Neural crest cell (in vitro differentiated cells): ENCODE measurements around the gene TBCD. TPM values are rescaled to one million over a fixed set of nuclear protein-coding genes. Genes with fewer than 3 reads are reported as not detected.

ENCODE experiments used
- DNase-seq: peaks from one replicate; pipeline ENCODE4 v3.0.0; 2021; ENCODE audit warnings: low read depth, mixed read lengths, low spot score
- H3K27ac Mint-ChIP-seq: one replicate; pipeline ENCODE4 v1.8.0; 2021; ENCODE audit warnings: mild to moderate bottlenecking, mixed read lengths; ENCODE audit not compliant: unreplicated experiment
- H3K27me3 Mint-ChIP-seq: 2 replicates; pipeline ENCODE4 v1.8.0; 2021; ENCODE audit warnings: low read depth, mild to moderate bottlenecking, mixed read lengths
- H3K36me3 Mint-ChIP-seq: 2 replicates; pipeline ENCODE4 v1.8.0; 2021; ENCODE audit warnings: low read depth, mild to moderate bottlenecking, mixed read lengths
- H3K4me1 Mint-ChIP-seq: 2 replicates; pipeline ENCODE4 v1.8.0; 2021; ENCODE audit warnings: mixed read lengths
- H3K4me3 Mint-ChIP-seq: one replicate; pipeline ENCODE4 v1.8.0; 2021; ENCODE audit warnings: mild to moderate bottlenecking, mixed read lengths
- H3K9me3 Mint-ChIP-seq: 2 replicates; pipeline ENCODE4 v1.8.0; 2021; ENCODE audit warnings: mixed read lengths
- CTCF ChIP-seq: fragments of 200-600 bp; sonication (generic); conservative IDR thresholded peaks from 2 replicates; pipeline ENCODE4 v1.5.0; 2021; ENCODE audit warnings: antibody characterized with exemption, mild to moderate bottlenecking
- total RNA-seq: library from RNA; stranded (reverse); gene quantifications from 2 replicates; pipeline ENCODE4 v1.2.1, GENCODE V29; 2021

TBCD gene
- total RNA-seq, 1 donor from 2014 or later, result 166 TPM

DNA sequence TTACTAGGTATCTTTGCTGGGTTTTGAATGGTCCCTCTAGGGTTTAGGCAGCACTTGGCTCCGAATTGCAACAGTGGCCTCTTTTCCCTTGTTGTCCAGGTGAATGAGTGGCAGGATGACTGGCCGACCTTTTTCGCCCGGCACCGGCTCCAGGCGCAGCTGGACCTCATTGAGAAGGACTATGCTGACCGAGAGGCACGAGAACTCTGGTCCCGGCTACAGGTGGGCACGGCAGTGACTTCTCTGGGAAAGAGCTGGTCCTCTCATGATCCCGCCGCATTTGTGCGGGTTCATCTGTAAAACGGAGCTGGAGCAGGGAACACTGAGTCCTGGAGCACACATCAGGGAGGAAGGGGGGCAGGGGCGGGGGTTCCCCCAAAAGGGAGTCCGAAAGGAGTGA, 3.1 kb upstream of the TBCD start:
- Mint-ChIP-seq H3K4me1 (peaks cover 13% of the 10 kb centered on the region), H3K9me3 (peaks cover 8% of the 10 kb centered on the region), H3K4me3 (no peak overlapping the region), H3K27me3 (peaks cover 13% of the 10 kb centered on the region), H3K36me3 (peaks cover 39% of the 10 kb centered on the region), H3K27ac (no peak overlapping the region)
- TF ChIP-seq CTCF, result no peak
- no peak for DNase-seq

DNA sequence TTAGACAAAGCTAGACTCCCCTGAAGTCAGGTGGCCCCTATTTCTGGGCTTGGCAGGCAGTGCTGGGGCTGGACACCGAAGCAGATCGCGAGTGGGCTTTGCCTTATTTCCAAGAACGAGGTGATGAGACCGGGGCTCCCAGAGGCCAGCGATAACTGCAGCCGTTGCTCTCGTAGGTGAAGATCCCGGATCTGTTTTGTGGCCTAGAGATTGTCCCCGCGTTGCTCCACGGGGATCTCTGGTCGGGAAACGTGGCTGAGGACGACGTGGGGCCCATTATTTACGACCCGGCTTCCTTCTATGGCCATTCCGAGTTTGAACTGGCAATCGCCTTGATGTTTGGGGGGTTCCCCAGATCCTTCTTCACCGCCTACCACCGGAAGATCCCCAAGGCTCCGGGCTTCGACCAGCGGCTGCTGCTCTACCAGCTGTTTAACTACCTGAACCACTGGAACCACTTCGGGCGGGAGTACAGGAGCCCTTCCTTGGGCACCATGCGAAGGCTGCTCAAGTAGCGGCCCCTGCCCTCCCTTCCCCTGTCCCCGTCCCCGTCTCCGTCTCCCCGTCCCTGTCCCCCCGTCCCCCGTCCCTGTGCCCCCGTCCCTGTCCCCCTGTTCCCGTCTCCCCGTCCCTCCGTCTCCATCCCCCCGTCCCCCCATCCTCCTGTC, 1.5 kb upstream of the TBCD start:
- H3K27ac Mint-ChIP-seq, result no peak overlapping the region
- peak overlapping the region; percentile 88 for H3K4me3 Mint-ChIP-seq
- H3K4me1 Mint-ChIP-seq, result peaks cover 27% of the 10 kb centered on the region
- H3K27me3 Mint-ChIP-seq, result peaks cover 13% of the 10 kb centered on the region
- no peak for TF ChIP-seq CTCF
- H3K9me3 Mint-ChIP-seq, result peaks cover 7% of the 10 kb centered on the region
- H3K36me3 Mint-ChIP-seq, result peaks cover 33% of the 10 kb centered on the region
- DNase-seq, result no peak

GRCh38 chr17:82751171-82751570, 694 bp upstream of the TBCD start:
- peak overlapping the region; percentile 47 for H3K4me3 Mint-ChIP-seq

DNA sequence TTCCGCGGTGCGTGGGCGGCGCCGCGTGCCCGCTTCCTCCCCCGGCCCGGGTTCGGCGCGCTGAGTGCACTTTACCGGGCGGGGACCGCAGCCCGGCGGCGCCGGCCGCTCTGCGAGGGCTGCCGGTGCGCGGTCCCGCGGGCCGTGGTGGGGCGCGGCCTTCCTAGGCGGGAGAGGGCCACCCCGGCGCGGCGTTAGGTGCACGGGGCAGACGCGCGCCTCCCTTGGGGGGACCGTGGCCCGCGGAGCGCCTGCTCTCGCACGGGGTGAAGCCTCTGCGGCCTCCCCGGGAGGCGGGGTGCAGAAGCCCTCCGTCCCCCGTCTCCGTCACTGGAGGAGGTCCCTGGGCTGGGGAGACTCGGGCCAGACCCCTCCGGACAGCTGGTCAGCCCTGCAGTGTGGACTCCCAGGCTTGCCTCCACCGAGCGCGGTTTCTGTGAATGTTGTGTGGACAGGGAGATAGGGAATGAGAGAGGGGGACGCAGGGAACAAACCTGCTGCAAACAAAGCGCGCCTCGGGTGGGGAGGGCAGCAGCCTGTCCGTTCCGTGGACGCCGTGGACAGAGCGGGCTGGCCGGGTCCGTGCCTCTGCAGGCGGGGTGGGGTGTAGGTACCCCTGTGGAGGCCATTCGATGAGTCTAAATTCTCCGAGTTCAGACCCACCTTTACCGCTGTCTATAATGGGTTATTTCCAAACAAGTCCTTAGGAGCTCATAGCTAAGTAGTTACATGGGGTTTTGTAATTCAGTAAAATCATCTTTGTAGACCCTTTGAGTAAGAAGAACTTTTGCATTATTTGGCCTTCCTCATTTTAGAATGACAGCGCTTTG, 721 bp downstream of the TBCD start:
- no peak for DNase-seq
- H3K27ac Mint-ChIP-seq, result peak overlapping the region; percentile 27

More at GRCh38 chr17:82751171-82751570, 694 bp upstream of the TBCD start:
- peaks cover 32% of the 10 kb centered on the region for H3K4me1 Mint-ChIP-seq
- no peak for TF ChIP-seq CTCF
- H3K27ac Mint-ChIP-seq, result no peak overlapping the region
- H3K36me3 Mint-ChIP-seq, result peaks cover 27% of the 10 kb centered on the region
- peaks cover 5% of the 10 kb centered on the region for H3K9me3 Mint-ChIP-seq
- H3K27me3 Mint-ChIP-seq, result peaks cover 13% of the 10 kb centered on the region
- DNase-seq, result no peak

DNA sequence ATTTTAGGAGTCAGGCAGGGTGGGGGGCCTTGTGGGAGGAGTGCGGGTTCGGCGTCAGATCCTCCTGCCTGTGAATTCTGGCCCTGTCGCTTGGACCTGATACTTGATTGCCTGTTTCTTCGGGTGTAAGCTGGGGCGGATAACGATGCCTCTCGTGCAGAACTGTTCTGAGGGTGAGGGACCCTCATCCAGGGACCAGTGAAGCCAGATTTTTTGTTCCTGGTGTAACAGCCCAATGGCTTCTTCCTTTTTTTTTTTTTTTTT, 1.3 kb downstream of the TBCD start:
- TF ChIP-seq CTCF, result no peak
- Mint-ChIP-seq H3K36me3 (peaks cover 15% of the 10 kb centered on the region), H3K27ac (peak overlapping the region; percentile 27)

More for the DNA sequence above, 721 bp downstream of the TBCD start:
- H3K4me1 Mint-ChIP-seq, result peaks cover 32% of the 10 kb centered on the region
- H3K9me3 Mint-ChIP-seq, result peaks cover 2% of the 10 kb centered on the region
- peaks cover 19% of the 10 kb centered on the region for H3K36me3 Mint-ChIP-seq
- H3K4me3 Mint-ChIP-seq, result peak overlapping the region; percentile 84
- H3K27me3 Mint-ChIP-seq, result peaks cover 13% of the 10 kb centered on the region
- no peak for TF ChIP-seq CTCF

More for the DNA sequence above, 1.3 kb downstream of the TBCD start:
- peak overlapping the region; percentile 84 for H3K4me3 Mint-ChIP-seq
- peaks cover 32% of the 10 kb centered on the region for H3K4me1 Mint-ChIP-seq
- no peaks in the 10 kb centered on the region for H3K9me3 Mint-ChIP-seq
- DNase-seq, result no peak
- H3K27me3 Mint-ChIP-seq, result peaks cover 13% of the 10 kb centered on the region
